ENCODE measurements around the gene SLC8A1. TPM values are rescaled to one million over a fixed set of nuclear protein-coding genes. Genes with fewer than 3 reads are reported as not detected.

SLC8A1 gene
- total RNA-seq, 1 experiment from 2014 or later = 0.43 TPM

DNA sequence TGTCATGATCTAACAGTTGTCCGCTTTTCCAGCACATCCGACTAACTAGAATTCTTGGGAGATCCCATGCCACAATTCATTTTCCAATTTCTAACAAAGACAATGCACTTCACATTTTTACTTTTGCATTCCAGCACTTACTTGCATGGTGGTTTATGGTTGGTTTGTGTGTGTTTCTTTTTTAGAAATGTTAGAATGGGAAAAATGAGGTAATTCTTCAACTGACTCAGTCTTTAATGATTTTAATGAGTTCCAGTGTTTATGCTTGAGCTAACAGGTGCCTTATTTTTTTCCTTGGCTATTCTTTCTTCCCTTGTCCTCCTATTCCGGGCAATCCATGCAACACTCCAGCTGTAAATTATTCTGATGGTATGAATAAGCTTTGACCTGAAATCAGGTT is 46.4 kb downstream of the SLC8A1 start:
- Histone ChIP-seq H3K4me1 (no peaks in the 10 kb centered on the region; the same call in 1 of the 2 replicates), H3K36me3 (ENCODE audit: control insufficient read depth, insufficient read depth, low read length) (no peaks in the 10 kb centered on the region), H3K4me3 (ENCODE audit: low read depth, low read length) (no peak overlapping the region), H3K27me3 (replicated peaks; ENCODE audit: control insufficient read depth, insufficient read depth, low read length) (no peaks in the 10 kb centered on the region; the same call in 1 of the 2 replicates), H3K9me3 (no peaks in the 10 kb centered on the region)
- TF ChIP-seq, protein P1, sequence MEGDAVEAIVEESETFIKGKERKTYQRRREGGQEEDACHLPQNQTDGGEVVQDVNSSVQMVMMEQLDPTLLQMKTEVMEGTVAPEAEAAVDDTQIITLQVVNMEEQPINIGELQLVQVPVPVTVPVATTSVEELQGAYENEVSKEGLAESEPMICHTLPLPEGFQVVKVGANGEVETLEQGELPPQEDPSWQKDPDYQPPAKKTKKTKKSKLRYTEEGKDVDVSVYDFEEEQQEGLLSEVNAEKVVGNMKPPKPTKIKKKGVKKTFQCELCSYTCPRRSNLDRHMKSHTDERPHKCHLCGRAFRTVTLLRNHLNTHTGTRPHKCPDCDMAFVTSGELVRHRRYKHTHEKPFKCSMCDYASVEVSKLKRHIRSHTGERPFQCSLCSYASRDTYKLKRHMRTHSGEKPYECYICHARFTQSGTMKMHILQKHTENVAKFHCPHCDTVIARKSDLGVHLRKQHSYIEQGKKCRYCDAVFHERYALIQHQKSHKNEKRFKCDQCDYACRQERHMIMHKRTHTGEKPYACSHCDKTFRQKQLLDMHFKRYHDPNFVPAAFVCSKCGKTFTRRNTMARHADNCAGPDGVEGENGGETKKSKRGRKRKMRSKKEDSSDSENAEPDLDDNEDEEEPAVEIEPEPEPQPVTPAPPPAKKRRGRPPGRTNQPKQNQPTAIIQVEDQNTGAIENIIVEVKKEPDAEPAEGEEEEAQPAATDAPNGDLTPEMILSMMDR (IDR thresholded peaks at IDR 0.05; ENCODE audit: insufficient read depth in 1 of 2, low read depth in 1 of 2, low read length in 1 of 2, severe bottlenecking in 1 of 2, unreplicated experiment in 1 of 2) = no peak
- CTCF ChIA-PET = no interaction called here
- no peak overlapping the region for H3K4me3 Mint-ChIP-seq (ENCODE audit: unreplicated experiment)
- no peaks in the 10 kb centered on the region for H3K36me3 Mint-ChIP-seq (ENCODE audit: insufficient read depth, unreplicated experiment)
- H3K27ac Mint-ChIP-seq (ENCODE audit: unreplicated experiment) = no peak overlapping the region
- POLR2A ChIA-PET = no interaction called here
- H3K4me1 Mint-ChIP-seq (ENCODE audit: low read depth, unreplicated experiment) = no peaks in the 10 kb centered on the region
- H3K9me3 Mint-ChIP-seq (ENCODE audit: unreplicated experiment) = no peaks in the 10 kb centered on the region
- no TSS peak for BruUV-seq (replicated peaks)
- no peak for DNase-seq
- intact Hi-C loops (cut with micrococcal nuclease; ENCODE audit: unreplicated experiment) = no loop called here
- peaks cover 4% of the 10 kb centered on the region for H3K27me3 Mint-ChIP-seq (ENCODE audit: insufficient read depth, unreplicated experiment)

DNA sequence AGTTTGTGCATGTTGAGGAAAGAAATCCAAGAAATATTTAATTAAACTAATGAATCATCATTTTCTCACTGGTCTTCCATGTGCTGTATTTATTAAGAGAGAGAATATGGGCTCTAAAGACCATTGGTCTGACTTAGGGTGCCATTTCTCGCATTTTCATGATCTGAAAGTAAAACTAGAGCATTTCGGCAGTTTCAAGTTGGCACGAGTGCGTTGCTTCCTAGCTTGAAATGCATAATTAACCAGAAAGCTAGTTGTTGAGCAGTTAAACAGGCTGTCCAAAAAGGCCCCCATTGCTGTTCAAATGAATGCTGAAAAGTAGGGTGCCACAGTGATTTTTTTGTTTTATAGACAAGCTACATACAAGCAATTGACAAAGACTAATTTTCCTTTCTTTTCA is 47.4 kb downstream of the SLC8A1 start:
- BruUV-seq (replicated peaks) = no TSS peak
- Mint-ChIP-seq H3K9me3 (ENCODE audit: unreplicated experiment) (no peaks in the 10 kb centered on the region), H3K27me3 (ENCODE audit: insufficient read depth, unreplicated experiment) (peaks cover 4% of the 10 kb centered on the region), H3K27ac (ENCODE audit: unreplicated experiment) (no peak overlapping the region), H3K36me3 (ENCODE audit: insufficient read depth, unreplicated experiment) (no peaks in the 10 kb centered on the region), H3K4me1 (ENCODE audit: low read depth, unreplicated experiment) (no peaks in the 10 kb centered on the region), H3K4me3 (ENCODE audit: unreplicated experiment) (no peak overlapping the region)
- H3K4me1 ChIP-seq = no peaks in the 10 kb centered on the region; the same call in 1 of the 2 replicates
- POLR2A ChIA-PET = no interaction called here
- intact Hi-C loops (cut with micrococcal nuclease; ENCODE audit: unreplicated experiment) = no loop called here
- H3K27me3 ChIP-seq (replicated peaks; ENCODE audit: control insufficient read depth, insufficient read depth, low read length) = no peaks in the 10 kb centered on the region; the same call in 1 of the 2 replicates
- no peak for DNase-seq
- no peaks in the 10 kb centered on the region for H3K36me3 ChIP-seq (ENCODE audit: control insufficient read depth, insufficient read depth, low read length)
- TF ChIP-seq, protein P1 (IDR thresholded peaks at IDR 0.05; ENCODE audit: insufficient read depth in 1 of 2, low read depth in 1 of 2, low read length in 1 of 2, severe bottlenecking in 1 of 2, unreplicated experiment in 1 of 2) = no peak
- CTCF ChIA-PET = no interaction called here
- no peak overlapping the region for H3K4me3 ChIP-seq (ENCODE audit: low read depth, low read length)
- no peaks in the 10 kb centered on the region for H3K9me3 ChIP-seq

DNA sequence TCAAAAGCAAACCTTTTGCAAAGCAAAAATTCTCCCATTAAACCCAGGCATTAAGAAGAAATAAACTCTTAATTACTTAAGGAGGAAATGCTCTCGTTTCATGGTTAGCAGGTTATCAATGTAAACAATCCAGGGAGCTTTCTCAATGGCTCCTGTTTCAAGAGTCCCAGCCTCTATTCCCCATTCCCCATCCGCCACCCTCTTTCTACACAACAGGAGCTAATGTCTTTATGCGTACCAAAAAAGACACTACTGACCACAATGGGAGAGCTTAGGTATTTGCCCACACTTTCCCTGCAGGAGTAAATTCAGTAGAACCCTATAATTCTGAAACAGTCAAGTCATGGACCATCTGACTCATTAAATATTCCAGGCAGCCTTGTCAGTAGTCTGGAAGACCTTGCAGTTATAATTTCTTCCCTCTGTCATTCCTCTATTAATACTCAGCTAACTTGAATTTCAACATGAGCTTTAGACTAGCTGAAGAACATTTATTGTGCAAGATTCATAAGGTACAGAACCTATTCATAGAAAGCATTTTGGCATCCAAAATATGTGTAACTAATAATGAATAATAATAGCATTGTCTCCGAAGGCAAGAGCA is 48.6 kb downstream of the SLC8A1 start:
- Histone ChIP-seq H3K4me1 (no peaks in the 10 kb centered on the region; the same call in 1 of the 2 replicates), H3K27me3 (replicated peaks; ENCODE audit: control insufficient read depth, insufficient read depth, low read length) (no peaks in the 10 kb centered on the region; the same call in 1 of the 2 replicates), H3K9me3 (no peaks in the 10 kb centered on the region), H3K36me3 (ENCODE audit: control insufficient read depth, insufficient read depth, low read length) (no peaks in the 10 kb centered on the region), H3K4me3 (ENCODE audit: low read depth, low read length) (no peak overlapping the region)
- H3K27me3 Mint-ChIP-seq (ENCODE audit: insufficient read depth, unreplicated experiment) = peaks cover 4% of the 10 kb centered on the region
- no peaks in the 10 kb centered on the region for H3K9me3 Mint-ChIP-seq (ENCODE audit: unreplicated experiment)
- no peaks in the 10 kb centered on the region for H3K36me3 Mint-ChIP-seq (ENCODE audit: insufficient read depth, unreplicated experiment)
- DNase-seq = no peak
- H3K27ac Mint-ChIP-seq (ENCODE audit: unreplicated experiment) = no peak overlapping the region
- no peak overlapping the region for H3K4me3 Mint-ChIP-seq (ENCODE audit: unreplicated experiment)
- ChIA-PET CTCF (no interaction called here), POLR2A (no interaction called here)
- TF ChIP-seq, protein P1 (IDR thresholded peaks at IDR 0.05; ENCODE audit: insufficient read depth in 1 of 2, low read depth in 1 of 2, low read length in 1 of 2, severe bottlenecking in 1 of 2, unreplicated experiment in 1 of 2) = no peak
- BruUV-seq (replicated peaks) = no TSS peak
- intact Hi-C loops (cut with micrococcal nuclease; ENCODE audit: unreplicated experiment) = no loop called here
- H3K4me1 Mint-ChIP-seq (ENCODE audit: low read depth, unreplicated experiment) = no peaks in the 10 kb centered on the region

All from Caco-2 (cell line).